Hematopoietic multipotent progenitor cell treated with erythropoietin and hydrocortisone succinate and interleukin-3 and kit ligand, for 15 days (in vitro differentiated cells): ENCODE measurements around the gene HERC2.
"Not testable (repeated sequence)": the region's sequence is repeated elsewhere in the genome, so short reads cannot be mapped to it uniquely, and the experiment has no call there.

ENCODE experiments used
- DNase-seq: peaks from one replicate; pipeline ENCODE4 v3.0.0-alpha.2; 2015; ENCODE audit warnings: low spot score

Gene HERC2

DNA sequence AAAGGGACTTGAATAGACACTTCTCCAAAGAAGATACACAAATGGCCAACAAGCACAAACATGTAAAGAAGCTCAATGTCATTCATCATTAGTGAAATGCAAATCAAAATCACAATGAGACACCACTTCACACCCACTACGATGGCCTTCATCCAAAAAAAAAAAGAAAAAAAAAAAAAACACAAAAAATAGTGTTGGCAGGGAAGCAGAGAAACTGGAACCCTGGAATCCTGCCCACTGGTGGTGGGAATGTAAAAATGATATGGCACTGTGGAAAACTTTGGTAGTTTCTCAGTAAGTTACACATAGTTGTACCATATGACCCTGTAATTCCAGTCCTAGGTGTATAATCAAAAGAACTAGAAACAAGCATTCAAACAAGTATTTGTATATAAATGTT lies 94.7 kb downstream of the HERC2 start:
- DNase-seq = not testable (repeated sequence)

DNA sequence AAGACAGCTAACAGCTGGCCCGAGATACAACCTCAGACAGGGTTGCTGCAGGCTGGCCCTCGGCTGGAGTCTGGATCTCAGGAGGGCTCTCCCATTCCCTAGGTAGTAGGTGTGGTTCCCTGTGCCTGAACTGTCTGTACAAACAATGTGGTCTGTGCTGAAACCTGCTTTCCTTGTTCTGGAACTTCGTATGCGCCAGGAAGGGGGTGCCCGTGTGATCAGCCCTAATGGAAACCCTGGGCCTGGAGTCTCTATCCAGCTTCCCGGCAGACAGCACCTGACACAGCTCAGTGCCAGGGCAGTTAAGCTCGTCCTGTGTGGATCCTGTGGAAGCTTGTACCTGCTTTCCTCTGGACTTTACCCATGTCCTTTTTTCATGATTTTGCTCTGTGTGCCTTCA lies 99.4 kb downstream of the HERC2 start:
- DNase-seq = not testable (repeated sequence)

DNA sequence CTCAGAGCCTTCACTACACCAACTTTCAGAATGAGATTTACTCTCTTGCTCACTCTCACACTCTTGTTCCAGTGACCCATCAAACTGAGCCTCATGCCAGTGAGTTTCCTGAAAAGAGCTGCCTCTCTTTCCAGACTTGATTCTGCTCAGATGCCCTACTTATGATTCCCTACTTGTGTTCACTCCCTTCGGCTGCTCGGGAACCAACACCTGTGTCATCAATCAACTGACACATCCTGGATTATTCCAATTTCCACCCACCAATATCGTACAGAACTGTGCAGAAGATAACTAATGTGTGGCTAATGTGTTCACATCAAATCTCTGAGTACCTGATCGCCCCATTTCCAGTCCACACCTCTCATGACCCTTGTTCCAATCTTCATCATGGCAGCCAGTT lies 100.3 kb downstream of the HERC2 start:
- DNase-seq = not testable (repeated sequence)

DNA sequence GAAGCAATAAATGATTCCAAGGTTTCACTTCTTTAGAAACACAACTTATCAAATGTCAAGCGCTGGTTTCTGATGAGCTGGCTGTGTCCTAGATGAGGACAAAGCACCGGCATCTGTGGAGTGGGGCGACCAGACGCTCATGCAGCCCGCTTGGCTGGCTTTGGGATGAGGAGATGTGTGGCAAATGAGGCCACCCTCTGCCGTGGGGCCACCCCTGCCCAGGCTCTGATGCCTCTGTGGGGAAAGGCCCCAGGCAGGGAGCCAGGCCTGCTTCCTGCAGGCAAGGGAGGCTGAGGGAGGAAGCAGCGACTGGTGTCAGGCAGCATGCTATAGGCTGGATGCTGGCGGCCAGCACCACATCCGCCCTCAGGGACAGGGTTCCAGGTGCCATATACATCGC lies 102.9 kb downstream of the HERC2 start:
- no peak for DNase-seq

DNA sequence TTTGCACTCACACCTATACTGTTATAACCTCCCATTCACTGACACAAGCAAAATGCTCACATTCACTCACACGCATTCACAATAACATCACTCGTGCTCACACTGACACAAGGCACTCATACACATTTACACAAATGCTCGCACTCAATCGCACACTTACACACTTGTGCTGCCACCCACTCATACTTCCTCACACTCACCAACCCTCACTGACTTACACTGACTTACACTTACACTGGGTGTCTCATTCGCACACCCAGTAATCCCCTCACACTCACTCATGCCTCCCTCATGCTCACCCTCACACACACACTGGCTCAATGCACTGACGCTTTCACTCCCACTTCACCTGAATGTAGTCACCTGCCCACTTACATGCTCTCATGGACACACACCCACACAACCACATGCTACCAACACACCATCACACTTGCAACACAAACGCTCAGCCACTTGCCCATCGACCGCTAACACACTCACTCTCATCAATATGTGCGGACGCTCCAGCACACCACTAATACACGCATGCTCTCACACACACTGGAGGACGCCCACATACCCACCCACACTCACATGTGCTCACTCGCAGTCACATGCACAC lies 104.9 kb downstream of the HERC2 start:
- DNase-seq = not testable (repeated sequence)

DNA sequence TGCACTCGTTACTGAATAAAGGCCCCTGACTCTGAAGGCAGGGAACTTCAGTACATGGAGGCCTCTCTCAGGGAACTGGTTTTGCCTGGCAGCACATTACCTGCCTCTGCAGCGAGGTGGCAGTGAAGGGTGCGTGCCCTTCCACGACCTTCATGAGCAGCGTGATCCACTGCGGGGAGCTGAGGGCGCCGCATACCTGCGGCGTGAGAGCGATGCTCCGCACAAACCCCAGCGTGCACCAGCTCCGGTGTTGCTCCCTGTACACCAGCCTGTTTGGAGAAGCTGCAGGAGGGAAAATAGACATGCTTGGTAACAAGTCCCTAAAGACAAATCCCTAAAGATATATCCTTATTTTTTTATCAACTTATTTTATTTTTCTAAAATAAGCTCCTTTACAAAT lies 106.5 kb downstream of the HERC2 start:
- not testable (repeated sequence) for DNase-seq

DNA sequence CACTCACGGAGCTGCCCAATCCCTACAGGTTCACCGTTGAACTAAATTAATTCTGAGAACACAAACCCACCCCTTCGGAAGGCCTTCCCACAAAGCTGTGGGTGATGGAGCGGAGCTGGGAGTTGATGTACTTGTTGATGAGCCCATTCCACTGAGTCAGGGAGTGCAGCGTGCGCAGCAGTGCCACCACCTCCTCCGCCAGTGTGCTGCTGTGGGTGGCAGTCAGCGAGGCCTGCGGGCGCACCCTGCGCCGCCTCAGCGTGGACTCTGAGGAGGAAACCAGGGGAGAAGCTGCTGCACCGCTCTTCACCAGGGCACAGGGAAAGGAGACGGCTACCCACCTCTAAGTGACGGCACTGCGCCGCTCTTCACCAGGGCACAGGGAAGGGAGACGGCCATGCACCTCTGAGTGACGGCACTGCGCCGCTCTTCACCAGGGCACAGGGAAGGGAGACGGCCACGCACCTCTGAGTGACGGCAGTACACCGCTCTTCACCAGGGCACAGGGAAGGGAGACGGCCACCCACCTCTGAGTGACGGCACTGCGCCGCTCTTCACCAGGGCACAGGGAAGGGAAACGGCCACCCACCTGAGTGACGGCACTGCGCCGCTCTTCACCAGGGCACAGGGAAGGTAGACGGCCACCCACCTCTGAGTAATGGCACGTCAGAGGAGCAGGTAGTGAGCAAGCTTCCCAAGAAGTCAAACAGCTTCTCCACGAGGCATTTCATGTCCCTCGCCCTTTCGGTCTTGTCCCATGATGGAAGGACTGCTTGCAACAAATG lies 107.8 kb downstream of the HERC2 start:
- not testable (repeated sequence) for DNase-seq

DNA sequence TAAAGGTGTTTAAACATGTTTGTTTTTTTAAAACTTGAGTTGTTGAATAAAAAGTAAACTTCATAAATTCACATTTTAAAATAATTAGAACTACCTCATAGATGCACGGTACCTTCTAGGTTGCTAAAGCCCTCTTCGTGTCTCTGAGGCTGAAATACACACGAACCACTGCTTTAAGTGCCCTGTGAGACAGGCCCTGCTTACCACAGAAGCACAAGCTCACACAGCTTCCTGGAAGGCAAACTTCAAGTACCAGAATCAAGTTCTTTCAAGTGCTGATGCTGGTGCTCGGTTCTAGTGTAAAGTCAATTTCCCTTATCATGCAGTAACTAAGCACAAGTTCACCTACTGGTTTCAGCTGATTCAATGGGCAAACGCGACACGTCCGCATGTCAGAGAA lies 108.6 kb downstream of the HERC2 start:
- not testable (repeated sequence) for DNase-seq

DNA sequence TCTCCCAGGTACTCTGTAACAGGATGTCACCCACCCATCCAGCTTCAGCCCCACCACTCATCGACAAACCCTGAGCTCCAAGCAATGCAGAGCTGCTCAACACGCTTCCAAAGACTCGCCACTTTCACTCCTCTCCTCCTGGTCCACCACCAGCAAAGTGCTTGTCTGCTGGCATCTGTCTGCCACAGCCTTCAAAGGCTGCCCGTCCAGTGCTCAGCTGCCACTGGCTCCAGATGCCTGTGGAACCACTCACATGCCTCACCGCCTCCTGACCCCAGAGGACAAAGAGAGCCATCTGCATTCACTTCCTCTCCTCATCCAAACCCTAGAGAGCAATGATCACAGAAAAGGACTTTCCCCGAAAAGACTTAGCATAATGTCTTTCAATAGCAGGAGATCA lies 113.4 kb downstream of the HERC2 start:
- DNase-seq = no peak

DNA sequence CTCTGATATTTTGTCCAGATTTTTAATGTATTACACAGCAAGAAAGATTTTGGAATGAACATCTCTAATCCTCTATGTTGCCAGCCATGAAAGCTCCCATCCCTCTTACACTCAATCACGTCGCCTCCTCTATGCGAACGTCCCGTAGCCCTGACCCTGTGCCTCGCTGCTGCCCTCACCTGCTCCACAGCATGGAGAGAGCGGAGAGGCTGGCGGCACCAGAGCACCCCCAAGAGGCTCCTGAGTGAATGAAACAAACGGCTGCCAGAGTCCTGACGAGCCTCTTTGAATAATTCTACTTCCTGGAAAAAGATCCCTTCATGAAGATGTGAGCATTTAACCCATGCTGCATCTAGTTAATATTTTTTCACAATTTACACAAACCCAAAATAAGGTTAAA lies 116.3 kb downstream of the HERC2 start:
- DNase-seq = not testable (repeated sequence)

DNA sequence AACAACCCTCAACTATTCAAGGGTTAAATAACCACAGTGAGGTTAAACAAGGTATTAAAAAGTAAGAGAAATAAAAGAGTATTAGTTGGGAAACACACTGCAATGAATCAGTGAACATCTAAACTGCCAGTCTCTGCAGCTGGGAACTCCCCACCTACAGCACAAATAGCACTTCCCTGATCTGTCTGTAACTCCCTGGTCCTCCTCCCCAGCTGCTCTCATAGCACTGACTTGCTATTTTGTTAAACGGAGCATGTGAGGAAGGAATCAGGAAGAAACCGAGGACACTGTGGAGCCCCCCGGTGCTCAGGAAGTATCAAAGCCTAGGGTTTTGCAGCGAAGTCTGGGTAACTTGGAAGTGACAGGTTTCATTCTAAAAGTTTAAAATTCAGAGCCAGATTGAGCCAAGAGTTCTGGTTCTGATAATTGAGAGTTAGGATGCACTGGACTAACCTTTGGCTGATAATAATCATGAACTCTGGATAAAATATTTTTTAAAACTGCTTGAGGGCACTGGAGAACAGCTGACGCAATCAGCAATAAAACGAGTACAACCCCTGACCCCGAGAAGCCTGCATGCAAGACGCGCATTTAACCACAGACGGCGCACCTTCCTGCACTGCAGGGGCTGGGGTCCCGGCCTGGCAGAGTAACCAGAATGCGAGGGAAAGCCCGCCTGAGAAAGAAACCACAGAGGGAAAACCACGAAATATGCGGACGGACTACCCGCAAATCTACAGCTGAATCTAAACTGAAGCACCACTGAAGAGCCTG lies 118.7 kb downstream of the HERC2 start:
- not testable (repeated sequence) for DNase-seq

DNA sequence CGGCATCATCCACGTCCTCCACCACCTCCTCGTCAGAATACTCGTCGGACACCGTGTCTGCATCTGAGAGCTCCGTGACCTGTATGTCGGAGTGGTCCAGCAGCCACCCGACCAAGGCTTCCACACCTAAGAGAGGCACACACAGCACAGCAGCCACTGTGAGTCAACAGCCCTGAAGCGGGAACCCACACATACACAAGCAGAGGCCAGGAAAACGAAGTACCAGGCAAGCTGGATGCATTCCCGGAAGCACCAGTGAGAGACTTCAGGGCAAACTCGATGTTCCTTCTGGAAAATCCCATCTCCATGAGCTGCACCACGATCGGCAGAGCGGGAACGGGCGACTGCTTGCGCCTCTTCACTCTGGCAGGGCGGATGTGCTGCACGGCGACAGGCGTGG lies 119.9 kb downstream of the HERC2 start:
- DNase-seq = not testable (repeated sequence)

DNA sequence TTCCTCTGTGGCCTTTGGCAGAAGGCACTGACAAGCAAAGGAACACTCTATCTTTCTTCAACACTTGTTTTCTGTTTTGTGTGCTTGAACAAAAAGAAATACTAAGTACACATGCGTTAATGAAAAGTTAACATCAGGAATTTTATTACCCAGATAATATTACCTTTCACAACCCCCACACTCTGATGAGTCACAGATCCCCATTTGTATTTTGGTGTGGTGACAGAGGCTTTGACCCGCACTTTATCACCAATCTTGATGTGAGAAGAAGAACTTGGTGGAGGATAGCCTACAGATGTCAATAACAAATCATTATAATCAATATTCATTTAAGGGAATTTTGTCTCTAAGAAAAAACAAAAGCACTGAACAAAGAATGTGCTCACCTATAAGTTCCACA lies 123.8 kb downstream of the HERC2 start:
- DNase-seq = not testable (repeated sequence)

DNA sequence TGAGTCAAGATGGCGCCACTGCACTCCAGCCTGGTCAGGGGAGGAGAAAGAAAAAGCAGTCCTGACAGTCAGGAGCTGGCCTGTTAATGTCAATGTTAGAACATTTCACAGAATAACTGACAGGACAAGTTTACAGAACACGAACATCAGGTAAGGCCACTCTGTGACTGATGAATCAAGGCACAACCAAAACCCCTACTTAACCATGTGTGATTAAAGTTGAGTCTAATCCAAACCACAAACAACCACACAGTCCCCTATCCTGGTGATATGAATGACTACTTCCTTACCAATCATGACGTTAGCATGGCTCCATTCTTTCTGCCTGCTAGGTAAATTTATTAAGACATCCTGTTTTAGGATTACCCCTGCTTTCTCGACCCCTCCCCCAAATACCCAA lies 124.3 kb downstream of the HERC2 start:
- not testable (repeated sequence) for DNase-seq

DNA sequence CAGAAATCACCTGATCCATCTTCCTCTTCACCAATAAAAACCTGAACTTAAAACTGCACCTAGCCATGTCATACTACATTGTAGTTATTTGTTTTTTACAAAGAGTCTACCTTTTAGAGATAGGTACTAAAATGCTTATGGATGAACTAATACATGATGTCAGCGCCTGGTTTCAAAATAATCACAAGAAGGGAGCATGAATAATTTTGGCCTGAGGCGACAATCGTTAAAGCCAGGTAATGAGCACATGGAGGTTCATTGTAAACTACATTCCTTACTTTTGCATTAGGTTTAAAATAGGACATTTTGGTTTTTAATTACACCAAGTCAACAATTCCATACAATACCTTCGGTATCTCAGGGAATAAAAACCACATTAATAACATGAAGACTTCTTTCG lies 125.4 kb downstream of the HERC2 start:
- DNase-seq = not testable (repeated sequence)

DNA sequence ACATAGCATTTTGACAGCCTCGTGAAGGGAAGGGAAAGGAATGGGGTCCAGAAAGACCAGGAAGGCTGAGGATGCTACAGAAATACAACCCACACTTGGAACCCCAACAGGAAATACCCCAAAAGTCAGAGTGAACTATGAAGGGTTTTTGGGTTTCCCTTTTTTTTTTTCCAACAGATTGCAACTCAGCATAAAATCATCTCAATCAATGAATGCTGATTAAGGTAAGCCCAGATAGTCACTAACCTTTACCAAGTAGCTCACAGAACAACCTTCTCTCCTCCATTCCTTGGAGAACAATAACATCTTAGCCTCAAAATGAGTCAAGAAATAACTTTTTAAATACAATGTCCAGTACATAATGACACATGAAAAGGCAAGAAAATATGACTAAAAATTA lies 129.2 kb downstream of the HERC2 start:
- DNase-seq = no peak

DNA sequence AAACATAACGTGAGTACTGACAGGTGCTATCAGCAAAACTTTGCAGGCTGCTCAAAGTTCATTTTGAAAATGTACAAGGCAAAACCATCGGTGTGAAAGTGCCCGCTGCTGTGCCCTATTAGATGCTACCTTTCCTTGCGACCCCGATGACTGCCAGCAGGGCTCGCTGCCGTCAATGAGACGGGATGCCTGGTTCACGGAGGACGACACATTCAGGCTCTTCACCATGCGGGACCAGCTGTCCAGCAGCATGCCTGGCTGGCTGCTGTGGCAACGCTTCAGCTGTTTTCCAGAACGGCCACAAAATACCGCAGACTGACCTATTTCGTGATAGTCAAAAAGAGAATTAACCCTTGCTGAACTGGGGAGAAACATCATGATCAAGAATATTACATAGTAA lies 130.1 kb downstream of the HERC2 start:
- no peak for DNase-seq

DNA sequence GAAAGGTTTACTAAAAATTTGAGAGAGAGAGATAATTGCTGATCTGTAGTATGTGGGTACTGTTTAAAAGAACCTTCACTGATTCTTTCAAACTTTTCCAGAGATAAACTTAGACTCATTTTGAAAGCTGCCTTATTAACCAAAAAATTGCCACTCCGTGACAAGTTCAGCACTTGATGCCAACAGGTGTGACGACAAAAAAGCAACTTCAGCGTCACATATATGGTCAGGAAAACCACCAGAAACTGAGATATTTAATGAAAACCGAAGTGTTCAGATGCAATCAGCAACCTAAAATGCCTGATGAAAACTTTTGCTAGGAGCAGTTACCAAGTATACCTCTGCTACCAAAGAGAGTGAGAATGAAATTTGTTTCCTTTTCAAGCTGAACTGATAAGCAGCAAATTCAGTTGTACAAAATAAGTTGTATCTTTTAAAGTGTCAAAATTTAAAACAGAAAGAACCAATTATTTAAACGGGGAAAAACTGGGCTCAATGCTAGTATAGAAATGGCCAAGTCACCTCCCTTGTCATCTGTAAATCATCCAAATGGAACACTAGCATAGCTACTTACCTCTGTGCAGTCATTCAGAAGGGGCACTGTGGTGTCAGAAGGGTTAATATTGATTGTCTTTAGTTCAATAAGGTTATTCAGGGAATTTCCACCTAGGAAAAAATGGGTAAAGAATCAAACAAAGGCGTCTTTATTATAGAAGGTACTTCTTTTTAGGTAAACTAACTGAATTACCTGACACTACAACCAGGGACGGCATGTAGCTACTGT lies 131.4 kb downstream of the HERC2 start:
- DNase-seq = no peak

DNA sequence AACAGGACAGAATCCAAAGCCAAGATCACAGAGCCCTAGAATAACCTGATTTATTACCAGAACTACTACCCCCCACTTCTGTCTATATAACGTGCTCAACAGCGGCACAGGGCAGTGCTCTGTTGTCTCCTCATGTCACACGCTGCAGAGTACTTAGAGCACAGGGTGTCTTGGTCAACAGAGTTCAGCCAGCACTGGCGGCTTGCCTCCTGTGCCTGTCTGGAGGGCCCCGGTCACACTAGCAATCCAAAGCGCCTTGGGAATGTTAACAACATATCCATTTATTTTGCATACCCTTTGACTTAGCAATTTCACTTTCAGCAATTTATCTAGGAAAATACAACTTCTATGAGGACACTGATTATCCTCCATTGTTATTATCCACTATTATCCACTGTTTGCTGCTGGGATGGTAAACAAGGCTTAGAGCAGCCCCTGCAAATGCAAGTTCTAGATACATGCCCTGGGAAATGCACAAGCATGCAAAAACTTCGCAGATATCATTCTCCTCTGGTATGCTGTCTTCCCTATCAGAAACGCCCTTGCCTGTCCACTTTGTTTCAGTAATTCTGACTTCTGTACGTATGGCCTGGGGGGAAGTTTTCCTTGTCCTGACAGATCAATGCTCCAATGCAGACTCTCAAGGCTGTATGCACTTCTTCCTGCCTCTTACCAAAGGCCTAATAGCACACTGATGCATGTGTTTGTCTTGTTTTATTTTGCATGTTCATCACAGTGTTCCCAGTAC lies 136.7 kb downstream of the HERC2 start:
- no peak for DNase-seq

DNA sequence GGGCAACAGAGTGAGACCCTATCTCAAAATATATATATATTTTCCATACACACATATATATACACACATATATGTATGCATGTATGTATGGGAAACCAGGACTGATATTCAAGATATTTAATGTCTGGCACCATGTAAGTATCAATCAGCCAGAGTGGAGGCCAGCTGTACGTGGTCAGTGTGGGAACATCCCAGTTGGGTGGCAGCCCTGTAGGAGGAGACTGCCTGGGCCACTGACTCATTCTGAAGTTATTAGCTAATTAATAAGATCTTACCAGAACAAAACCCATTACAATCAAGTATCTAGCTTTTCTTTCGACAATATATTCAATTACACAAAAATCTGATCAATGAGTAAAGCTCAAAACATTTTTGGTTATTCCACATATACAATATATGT lies 137.8 kb downstream of the HERC2 start:
- no peak for DNase-seq

DNA sequence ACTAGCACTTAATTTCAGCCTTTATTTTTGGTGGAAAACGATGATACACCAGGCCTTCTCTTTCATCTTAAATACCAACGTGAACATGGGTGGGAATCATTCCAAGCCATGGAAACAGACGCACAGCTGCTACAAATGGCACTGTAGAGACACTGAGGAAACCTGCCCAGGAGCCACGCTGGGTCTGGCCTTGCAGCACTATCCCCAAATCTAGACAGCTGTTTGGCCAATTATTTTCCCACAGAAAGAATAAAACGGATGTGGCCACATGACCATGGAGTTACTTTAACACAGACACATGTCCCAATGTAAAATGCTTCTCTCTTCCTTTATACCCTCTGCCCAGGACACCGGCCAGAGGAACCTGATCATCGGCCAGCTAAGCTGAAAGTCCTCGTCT lies 139.2 kb downstream of the HERC2 start:
- no peak for DNase-seq

DNA sequence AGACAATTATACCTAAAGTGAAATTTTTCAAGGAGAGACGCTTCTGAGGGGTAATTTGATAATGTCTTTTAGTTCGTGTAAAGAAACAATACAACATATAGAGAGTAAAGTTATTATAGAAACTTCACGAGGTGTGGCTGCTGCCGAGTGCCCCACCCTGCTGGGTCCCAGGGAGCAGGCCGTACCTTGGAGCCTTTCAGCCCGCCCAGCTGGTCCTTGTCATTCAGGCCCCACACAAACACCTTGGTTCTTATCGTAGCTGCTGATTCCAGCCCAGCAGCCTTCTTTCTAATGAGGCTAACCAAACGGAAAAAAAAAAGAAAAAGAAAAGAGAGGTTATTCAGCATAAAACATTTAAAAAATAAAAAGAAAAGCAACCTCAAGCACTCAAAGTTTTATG lies 139.8 kb downstream of the HERC2 start:
- no peak for DNase-seq
